Measurements from ENCODE around the gene ZNF76. TPM values are rescaled to one million over a fixed set of nuclear protein-coding genes. Genes with fewer than 3 reads are reported as not detected.
A peak's percentile ranks its signal among the peaks of the same experiment; 100 is the strongest.

ZNF76 gene
- total RNA-seq, 5 donors from 2014 or later (not counting 1 experiment from before 2014, with no cell fraction given) = 72.7 to 91.3 (median 84.8) TPM

- DNase-seq = peak in 1 of 35 experiments; percentile 25
- H3K4me1 ChIP-seq (ENCODE audit: control insufficient read depth in 1 of 2, extremely low read depth in 1 of 2, insufficient read depth in 2 of 2, low read length in 2 of 2) = peaks cover 60 to 65% of the 10 kb centered on the region in 2 experiments
- Mint-ChIP-seq H3K36me3 (peaks cover 68% of the 10 kb centered on the region), H3K27me3 (no peaks in the 10 kb centered on the region), H3K4me3 (peak overlapping the region; percentile 70 to 79 (median 78)), H3K4me1 (peaks cover 92 to 95% (median 93%) of the 10 kb centered on the region in 3 donors), H3K9me3 (no peaks in the 10 kb centered on the region), H3K27ac (peak overlapping the region; percentile 99)
- ChIA-PET CTCF (interaction anchor here in 1 of 2 donors (0.6 to 1.4 kb wide), 5 partner anchors 9 to 137 kb away, joined by 3 to 5 read pairs (median 3); no protein-coding TSS in a partner anchor), POLR2A (interaction anchor here in 1 of 2 donors (0.7 to 1.4 kb wide), 3 partner anchors 10 to 646 kb away, joined by 3 to 11 read pairs (median 3); no protein-coding TSS in a partner anchor)
- H3K9me3 ChIP-seq = no peaks in the 10 kb centered on the region
- H3K36me3 ChIP-seq (ENCODE audit: control insufficient read depth in 2 of 2, extremely low read depth in 1 of 2, insufficient read depth in 1 of 2, low read length in 1 of 2) = peaks cover 4 to 75% of the 10 kb centered on the region in 2 donors
- WGBS (ENCODE audit: insufficient coverage) = 81% methylated on average over 18 of the region's 19 CpGs
- H3K27ac ChIP-seq (ENCODE audit: low read length) = peak overlapping the region; percentile 88
- ATAC-seq (replicated peaks in 1 of 4) = peak in 3 of 4 experiments; percentile 3 to 7 (median 3)
- H3K4me3 ChIP-seq (ENCODE audit: control insufficient read depth in 1 of 2, extremely low read depth in 1 of 2, low read length in 1 of 2) = peak overlapping the region; percentile 41 to 53
- H3K27me3 ChIP-seq (replicated peaks in 1 of 2; ENCODE audit: control insufficient read depth in 2 of 2, extremely low read depth in 1 of 2, insufficient read depth in 2 of 2, low read length in 1 of 2) = no peaks in the 10 kb centered on the region
Observed at GRCh38 chr6:35312076-35312800, 52.7 kb downstream of the ZNF76 start.

DNA sequence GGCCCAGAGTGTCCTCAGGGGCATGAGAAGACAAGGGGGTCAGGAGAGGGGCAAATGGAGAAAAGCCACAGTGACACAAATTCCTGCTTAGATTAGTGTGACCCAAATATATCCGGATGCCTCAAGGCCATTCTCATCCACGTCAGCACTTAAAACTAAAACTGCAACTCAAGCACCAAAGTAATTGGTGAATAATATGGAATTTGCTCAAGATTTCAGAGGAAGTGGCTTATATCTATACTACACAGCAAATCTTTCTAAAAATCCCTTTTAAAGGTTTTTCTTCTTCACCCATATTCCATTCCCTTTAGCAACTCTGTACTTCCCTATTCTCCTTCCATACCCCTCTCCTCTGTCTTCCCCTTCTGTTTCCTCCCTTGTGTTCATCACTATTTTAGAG is 53.3 kb downstream of the ZNF76 start:
- ATAC-seq (replicated peaks in 1 of 4) (no peak), DNase-seq (no peak)
- ChIA-PET CTCF (interaction anchor here in 1 of 2 donors (0.6 kb wide), 1 partner anchor 13 kb away, joined by 7 read pairs; no protein-coding TSS in a partner anchor), POLR2A (interaction anchor here in 1 of 2 donors (0.7 to 1.4 kb wide), 2 partner anchors 10 to 59 kb away, joined by 3 to 11 read pairs; no protein-coding TSS in a partner anchor)
- H3K27ac Mint-ChIP-seq = peak overlapping the region; percentile 99
- no peaks in the 10 kb centered on the region for H3K27me3 Mint-ChIP-seq
- no peaks in the 10 kb centered on the region for H3K9me3 Mint-ChIP-seq
- H3K36me3 Mint-ChIP-seq = peaks cover 72% of the 10 kb centered on the region
- H3K4me3 ChIP-seq (ENCODE audit: control insufficient read depth in 1 of 2, extremely low read depth in 1 of 2, low read length in 1 of 2) = no peak overlapping the region
- peaks cover 89 to 93% (median 90%) of the 10 kb centered on the region in 3 donors for H3K4me1 Mint-ChIP-seq
- peaks cover 59 to 60% of the 10 kb centered on the region in 2 experiments for H3K4me1 ChIP-seq (ENCODE audit: control insufficient read depth in 1 of 2, extremely low read depth in 1 of 2, insufficient read depth in 2 of 2, low read length in 2 of 2)
- no peaks in the 10 kb centered on the region for H3K9me3 ChIP-seq
- peak overlapping the region; percentile 63 to 78 (median 70) for H3K4me3 Mint-ChIP-seq
- no peaks in the 10 kb centered on the region for H3K27me3 ChIP-seq (replicated peaks in 1 of 2; ENCODE audit: control insufficient read depth in 2 of 2, extremely low read depth in 1 of 2, insufficient read depth in 2 of 2, low read length in 1 of 2)
- peaks cover 4 to 75% of the 10 kb centered on the region in 2 donors for H3K36me3 ChIP-seq (ENCODE audit: control insufficient read depth in 2 of 2, extremely low read depth in 1 of 2, insufficient read depth in 1 of 2, low read length in 1 of 2)
- no CpG with 5 or more reads among the region's 2 CpGs for WGBS (ENCODE audit: insufficient coverage)
- H3K27ac ChIP-seq (ENCODE audit: low read length) = peak overlapping the region; percentile 88

DNA sequence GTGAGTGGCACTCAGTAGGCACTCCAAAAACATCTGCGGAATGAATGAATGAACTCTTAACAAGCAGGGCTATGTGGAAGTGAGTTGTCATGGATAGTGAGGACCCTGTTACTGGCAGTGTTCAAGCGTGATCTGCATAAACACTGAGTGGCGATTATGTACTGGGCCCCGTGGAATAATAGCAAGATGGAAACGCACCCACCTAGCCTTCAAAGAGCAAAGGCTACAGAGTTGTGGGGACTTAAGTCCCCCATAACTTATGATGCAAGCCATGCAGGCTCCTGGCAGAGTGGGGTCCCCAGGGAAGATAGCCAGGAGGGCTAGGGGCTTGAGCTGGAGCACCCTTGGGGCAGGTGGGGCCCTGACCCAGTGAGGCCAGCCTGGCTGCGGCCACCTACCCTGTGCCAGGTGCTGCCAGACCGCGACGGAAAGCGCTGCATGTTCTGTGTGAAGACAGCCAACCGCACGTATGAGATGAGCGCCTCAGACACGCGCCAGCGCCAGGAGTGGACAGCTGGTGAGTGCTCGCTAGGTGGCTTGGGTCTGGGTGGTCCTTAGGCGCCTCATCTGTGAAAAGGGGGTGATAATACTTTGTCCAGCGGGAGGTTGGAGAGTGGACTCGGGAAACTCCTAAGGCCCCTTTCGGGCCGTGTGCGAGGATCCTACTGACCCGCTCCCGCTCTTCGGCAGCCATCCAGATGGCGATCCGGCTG is 58.1 kb downstream of the ZNF76 start:
- no peaks in the 10 kb centered on the region for H3K9me3 Mint-ChIP-seq
- peaks cover 20 to 27% of the 10 kb centered on the region in 2 experiments for H3K4me1 ChIP-seq (ENCODE audit: control insufficient read depth in 1 of 2, extremely low read depth in 1 of 2, insufficient read depth in 2 of 2, low read length in 2 of 2)
- H3K4me3 Mint-ChIP-seq = no peak overlapping the region
- peaks cover 74% of the 10 kb centered on the region for H3K36me3 Mint-ChIP-seq
- CTCF ChIA-PET = interaction anchor here in 1 of 2 donors (1.2 to 1.3 kb wide), 2 partner anchors 13 to 16 kb away, joined by 3 to 4 read pairs; no protein-coding TSS in a partner anchor
- H3K4me1 Mint-ChIP-seq = peaks cover 58 to 69% (median 61%) of the 10 kb centered on the region in 3 donors
- H3K4me3 ChIP-seq (ENCODE audit: control insufficient read depth in 1 of 2, extremely low read depth in 1 of 2, low read length in 1 of 2) = no peak overlapping the region
- no peaks in the 10 kb centered on the region for H3K27me3 ChIP-seq (replicated peaks in 1 of 2; ENCODE audit: control insufficient read depth in 2 of 2, extremely low read depth in 1 of 2, insufficient read depth in 2 of 2, low read length in 1 of 2)
- POLR2A ChIA-PET = interaction anchor here in 1 of 2 donors (0.5 kb wide), 1 partner anchor 49 kb away, joined by 3 read pairs; no protein-coding TSS in a partner anchor
- no peak for DNase-seq
- WGBS (ENCODE audit: insufficient coverage) = 97% methylated on average over 22 of the region's 28 CpGs
- peaks cover 21 to 84% of the 10 kb centered on the region in 2 donors for H3K36me3 ChIP-seq (ENCODE audit: control insufficient read depth in 2 of 2, extremely low read depth in 1 of 2, insufficient read depth in 1 of 2, low read length in 1 of 2)
- H3K9me3 ChIP-seq = no peaks in the 10 kb centered on the region
- peak overlapping the region; percentile 33 to 77 for H3K27ac Mint-ChIP-seq
- ATAC-seq (replicated peaks in 1 of 4) = no peak
- no peaks in the 10 kb centered on the region for H3K27me3 Mint-ChIP-seq
- no peak overlapping the region for H3K27ac ChIP-seq (ENCODE audit: low read length)

DNA sequence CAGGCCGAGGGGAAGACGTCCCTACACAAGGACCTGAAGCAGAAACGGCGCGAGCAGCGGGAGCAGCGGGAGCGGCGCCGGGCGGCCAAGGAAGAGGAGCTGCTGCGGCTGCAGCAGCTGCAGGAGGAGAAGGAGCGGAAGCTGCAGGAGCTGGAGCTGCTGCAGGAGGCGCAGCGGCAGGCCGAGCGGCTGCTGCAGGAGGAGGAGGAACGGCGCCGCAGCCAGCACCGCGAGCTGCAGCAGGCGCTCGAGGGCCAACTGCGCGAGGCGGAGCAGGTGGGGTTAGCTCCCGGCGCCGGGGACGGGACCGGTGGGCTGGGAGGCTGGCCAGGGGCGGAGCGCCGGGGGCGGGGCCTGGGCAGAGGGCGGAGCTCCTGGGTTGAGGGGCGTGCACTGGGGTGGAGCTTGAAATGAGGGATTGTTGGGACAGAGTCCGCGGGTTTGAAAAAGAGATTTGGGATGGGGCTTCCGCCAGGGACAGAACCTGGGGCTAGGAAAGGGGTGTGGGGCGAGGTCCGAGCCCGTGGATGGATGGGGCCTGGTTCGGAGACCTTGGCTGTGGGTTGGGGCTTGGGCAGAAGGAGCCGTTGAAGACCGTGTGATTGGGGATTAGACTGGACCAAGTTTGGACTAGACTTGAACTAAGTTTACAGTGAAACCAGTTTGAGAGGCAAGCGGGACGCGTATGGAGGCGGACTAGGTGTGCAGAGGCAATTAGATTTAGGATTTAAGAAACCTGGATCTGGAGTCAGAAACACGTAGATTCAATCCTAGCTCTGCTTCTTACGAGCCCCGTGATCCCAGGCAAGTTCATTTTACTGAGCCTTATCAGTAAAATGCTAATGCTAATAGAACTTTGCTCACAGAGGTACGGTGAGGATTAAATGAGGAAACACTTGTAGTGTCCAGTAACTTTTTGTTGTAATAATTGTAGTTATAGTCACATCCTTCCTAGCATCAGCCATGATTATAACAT is 58.9 kb downstream of the ZNF76 start:
- DNase-seq (no peak), ATAC-seq (replicated peaks in 1 of 4) (no peak)
- ChIA-PET POLR2A (interaction anchor here in 1 of 2 donors (0.5 kb wide), 1 partner anchor 50 kb away, joined by 3 read pairs; no protein-coding TSS in a partner anchor), CTCF (interaction anchor here in 1 of 2 donors (0.6 kb wide), 1 partner anchor 9 kb away, joined by 3 read pairs; no protein-coding TSS in a partner anchor)
- Mint-ChIP-seq H3K9me3 (no peaks in the 10 kb centered on the region), H3K4me3 (no peak overlapping the region), H3K4me1 (peaks cover 51 to 64% (median 55%) of the 10 kb centered on the region in 3 donors), H3K36me3 (peaks cover 71% of the 10 kb centered on the region), H3K27ac (peak overlapping the region; percentile 36 to 86), H3K27me3 (no peaks in the 10 kb centered on the region)
- H3K27me3 ChIP-seq (replicated peaks in 1 of 2; ENCODE audit: control insufficient read depth in 2 of 2, extremely low read depth in 1 of 2, insufficient read depth in 2 of 2, low read length in 1 of 2) = no peaks in the 10 kb centered on the region
- WGBS (ENCODE audit: insufficient coverage) = 97% methylated on average over 54 of the region's 55 CpGs
- H3K4me3 ChIP-seq (ENCODE audit: control insufficient read depth in 1 of 2, extremely low read depth in 1 of 2, low read length in 1 of 2) = no peak overlapping the region
- H3K9me3 ChIP-seq = no peaks in the 10 kb centered on the region
- peaks cover 14 to 25% of the 10 kb centered on the region in 2 experiments for H3K4me1 ChIP-seq (ENCODE audit: control insufficient read depth in 1 of 2, extremely low read depth in 1 of 2, insufficient read depth in 2 of 2, low read length in 2 of 2)
- H3K36me3 ChIP-seq (ENCODE audit: control insufficient read depth in 2 of 2, extremely low read depth in 1 of 2, insufficient read depth in 1 of 2, low read length in 1 of 2) = peaks cover 26 to 87% of the 10 kb centered on the region in 2 donors
- no peak overlapping the region for H3K27ac ChIP-seq (ENCODE audit: low read length)

- Mint-ChIP-seq H3K36me3 (peaks cover 65% of the 10 kb centered on the region), H3K9me3 (no peaks in the 10 kb centered on the region), H3K27me3 (no peaks in the 10 kb centered on the region), H3K27ac (peak overlapping the region; percentile 61 to 85), H3K4me3 (no peak overlapping the region), H3K4me1 (peaks cover 41 to 54% (median 45%) of the 10 kb centered on the region in 3 donors)
- CTCF ChIA-PET = no interaction called here
- H3K4me3 ChIP-seq (ENCODE audit: control insufficient read depth in 1 of 2, extremely low read depth in 1 of 2, low read length in 1 of 2) = no peak overlapping the region
- no peaks in the 10 kb centered on the region for H3K27me3 ChIP-seq (replicated peaks in 1 of 2; ENCODE audit: control insufficient read depth in 2 of 2, extremely low read depth in 1 of 2, insufficient read depth in 2 of 2, low read length in 1 of 2)
- H3K4me1 ChIP-seq (ENCODE audit: control insufficient read depth in 1 of 2, extremely low read depth in 1 of 2, insufficient read depth in 2 of 2, low read length in 2 of 2) = peaks cover 10 to 23% of the 10 kb centered on the region in 2 experiments
- no peaks in the 10 kb centered on the region for H3K9me3 ChIP-seq
- DNase-seq = no peak
- peaks cover 28 to 88% of the 10 kb centered on the region in 2 donors for H3K36me3 ChIP-seq (ENCODE audit: control insufficient read depth in 2 of 2, extremely low read depth in 1 of 2, insufficient read depth in 1 of 2, low read length in 1 of 2)
- WGBS (ENCODE audit: insufficient coverage) = 96% methylated on average over 9 of the region's 20 CpGs
- POLR2A ChIA-PET = no interaction called here
- no peak for ATAC-seq (replicated peaks in 1 of 4)
- H3K27ac ChIP-seq (ENCODE audit: low read length) = no peak overlapping the region
Observed at GRCh38 chr6:35319346-35320030, 60.0 kb downstream of the ZNF76 start.

All from T-cell (primary cell).